HPDE6-E6E7 (cell line): ENCODE data around the gene GKN1.

Source experiments
- DNase-seq: peaks from one replicate; pipeline ENCODE4 v3.0.0; 2011; ENCODE audit warnings: missing footprints; ENCODE audit errors: extremely low spot score

GKN1 gene

DNA sequence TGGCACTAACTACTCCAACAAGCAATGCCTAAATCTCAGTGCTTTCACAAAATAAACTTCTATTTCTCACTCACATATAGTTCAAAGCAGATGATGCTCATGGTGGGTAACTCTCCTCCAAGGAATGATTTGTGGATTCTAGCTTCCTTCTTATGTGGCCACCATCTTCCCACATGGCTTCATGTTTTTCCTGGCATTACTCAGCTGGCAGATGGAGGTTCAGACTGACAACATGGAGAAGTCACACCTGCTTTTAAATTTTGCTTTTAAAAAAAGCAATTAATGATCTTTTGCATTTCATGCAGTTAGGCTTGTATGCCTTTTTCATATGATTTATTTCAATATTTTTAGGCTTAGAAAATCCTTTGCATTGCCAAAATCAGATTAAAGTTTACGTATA is 15.4 kb upstream of the GKN1 start:
- no peak for DNase-seq

DNA sequence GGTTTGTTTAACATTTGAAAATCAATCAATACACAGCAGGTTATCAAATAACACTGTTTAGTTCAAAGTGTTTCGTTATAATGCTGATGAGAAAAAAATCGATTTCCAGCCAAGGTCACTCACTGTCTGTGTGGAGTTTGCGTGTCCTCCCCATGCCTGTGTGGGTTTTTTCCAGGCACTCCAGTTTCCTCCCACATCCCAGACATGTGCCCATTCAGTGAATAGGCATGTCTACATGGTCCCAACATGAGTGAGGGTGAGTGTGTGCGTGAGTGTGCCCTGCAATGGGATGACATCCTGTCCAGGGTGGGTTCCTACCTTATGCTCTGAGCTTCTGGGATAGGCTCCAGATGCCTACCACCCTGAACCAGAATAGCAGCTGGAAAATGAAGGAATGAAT is 13.1 kb upstream of the GKN1 start:
- DNase-seq = no peak

DNA sequence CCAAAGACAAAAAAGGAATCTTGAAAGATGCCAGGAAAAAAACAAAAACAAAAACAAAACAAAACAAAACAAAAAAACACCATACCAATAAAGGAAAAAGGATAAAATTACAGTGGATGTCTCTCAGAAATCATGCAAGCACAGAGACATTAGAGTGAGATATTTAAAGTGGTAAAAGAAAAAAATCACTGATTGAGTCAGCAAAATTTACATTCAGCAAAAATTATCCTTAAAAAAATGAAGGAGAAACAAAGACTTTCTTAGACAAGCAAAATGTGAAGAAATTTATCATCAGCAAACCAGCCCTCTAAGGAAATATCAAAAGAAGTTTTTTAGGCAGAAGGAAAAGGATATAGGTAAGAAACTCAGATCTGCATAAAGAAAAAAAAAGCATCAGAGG is 10.2 kb upstream of the GKN1 start:
- no peak for DNase-seq

DNA sequence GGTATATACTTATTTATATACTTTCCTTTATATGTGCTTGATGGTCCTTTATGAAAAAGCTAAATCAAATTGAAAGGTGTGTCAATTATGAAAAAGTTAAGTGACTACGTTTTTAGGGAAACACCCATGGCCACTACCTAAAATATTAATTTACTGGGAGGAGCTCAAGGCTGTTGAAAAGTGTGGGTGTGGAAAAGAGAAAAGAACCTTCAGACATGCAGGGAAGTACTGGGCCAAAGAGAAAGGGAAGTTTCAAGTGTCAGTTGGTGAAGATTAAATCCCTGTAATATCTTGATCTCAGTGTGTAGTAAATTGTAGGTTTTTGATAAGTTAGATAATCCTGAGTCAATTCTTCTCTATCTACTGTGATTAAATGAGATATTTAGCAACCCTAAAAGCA is 6.2 kb upstream of the GKN1 start:
- no peak for DNase-seq

DNA sequence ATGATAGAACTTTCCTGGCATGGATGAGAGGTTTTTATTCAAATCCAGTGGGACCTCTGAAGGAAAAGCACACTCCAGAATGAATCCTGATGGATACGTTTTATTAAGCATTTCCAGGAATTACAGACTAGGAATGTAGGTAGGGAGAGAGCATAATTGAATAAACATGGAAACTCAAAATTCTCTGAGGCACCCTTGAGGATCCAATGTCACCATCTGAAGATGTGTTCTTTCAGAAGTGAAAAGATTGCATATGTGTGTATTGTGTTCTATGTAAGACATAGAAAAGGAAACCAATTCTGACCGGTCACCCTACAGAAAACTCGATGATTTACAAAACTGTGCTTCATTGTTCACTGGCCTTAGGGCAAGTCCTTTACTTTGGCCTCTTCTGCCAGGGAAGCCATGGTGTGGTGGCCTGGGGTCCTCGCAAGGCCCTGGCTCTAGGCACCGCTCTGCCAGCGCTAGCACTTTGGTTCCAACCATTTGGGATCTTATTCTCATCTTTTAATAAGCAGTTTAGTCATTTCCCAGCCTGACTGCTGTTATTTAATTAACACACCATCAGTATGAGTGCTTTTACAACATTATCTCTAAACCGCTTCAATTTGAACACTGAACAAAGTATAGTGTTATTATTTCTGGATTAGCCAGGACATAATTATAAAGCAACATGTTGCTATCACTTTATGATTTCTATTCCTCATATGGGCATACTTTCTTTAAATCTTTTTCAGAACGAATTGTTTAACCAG is 4.5 kb upstream of the GKN1 start:
- DNase-seq = no peak

DNA sequence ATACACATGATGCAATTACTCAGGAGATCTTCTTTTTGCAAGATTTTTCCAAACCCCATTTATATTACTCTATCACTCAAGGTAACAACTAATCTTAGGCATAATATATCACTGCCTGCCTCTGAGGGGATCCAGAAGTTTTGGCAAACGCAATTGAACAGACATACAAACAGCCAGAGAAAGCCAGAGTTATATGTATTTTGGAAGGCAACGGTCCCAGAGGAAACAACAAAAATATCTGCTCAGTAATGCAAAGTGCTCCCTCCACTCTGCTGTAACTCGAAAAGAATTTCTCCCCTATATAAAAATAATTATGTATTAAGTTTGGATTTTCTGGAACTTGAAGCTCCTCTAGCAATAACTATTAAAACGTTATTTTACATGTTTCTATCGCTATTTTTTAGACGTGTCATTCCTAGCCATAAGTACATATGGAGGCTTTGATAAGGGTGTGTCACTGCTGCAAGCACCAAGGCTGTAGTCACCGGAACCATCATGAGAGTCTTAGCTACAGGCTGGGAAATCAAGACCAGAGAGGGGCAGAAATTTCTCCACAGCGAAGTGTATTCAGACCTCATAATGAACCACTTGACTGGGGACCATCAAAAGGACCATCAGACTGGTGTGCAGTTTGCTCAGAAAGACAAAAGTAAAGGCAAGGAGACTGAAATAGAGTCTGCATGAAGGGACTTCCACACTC is 3.7 kb upstream of the GKN1 start:
- no peak for DNase-seq

DNA sequence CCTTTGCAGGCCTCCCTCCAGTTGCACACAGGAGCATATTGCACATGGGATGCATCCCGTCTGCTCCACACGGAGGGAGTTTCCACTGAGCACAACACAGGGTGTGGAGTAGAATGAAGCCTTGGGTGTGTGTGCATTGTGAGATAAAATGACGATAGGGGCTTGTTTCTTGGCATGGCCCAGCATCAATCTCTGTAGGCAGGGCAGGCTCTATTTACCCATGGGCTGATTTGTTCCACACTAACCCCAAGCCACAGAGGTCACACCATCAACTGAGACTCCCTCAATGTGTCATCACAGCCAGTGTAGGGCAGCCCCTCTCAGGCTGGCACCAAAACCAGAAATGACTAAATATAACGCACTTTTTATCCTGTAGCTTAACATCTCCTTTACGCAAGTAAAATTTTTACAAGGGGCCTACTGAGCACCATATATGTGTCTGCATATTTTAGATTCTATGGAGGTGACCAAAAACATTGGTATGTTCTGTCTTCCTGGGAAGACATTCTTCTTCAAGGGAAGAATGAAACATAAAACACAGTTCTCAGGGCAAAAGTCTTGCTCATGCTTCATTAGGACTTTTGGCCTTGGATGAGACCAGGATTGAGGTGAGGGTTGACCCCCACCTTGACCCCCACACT is 2.7 kb upstream of the GKN1 start:
- DNase-seq = no peak

DNA sequence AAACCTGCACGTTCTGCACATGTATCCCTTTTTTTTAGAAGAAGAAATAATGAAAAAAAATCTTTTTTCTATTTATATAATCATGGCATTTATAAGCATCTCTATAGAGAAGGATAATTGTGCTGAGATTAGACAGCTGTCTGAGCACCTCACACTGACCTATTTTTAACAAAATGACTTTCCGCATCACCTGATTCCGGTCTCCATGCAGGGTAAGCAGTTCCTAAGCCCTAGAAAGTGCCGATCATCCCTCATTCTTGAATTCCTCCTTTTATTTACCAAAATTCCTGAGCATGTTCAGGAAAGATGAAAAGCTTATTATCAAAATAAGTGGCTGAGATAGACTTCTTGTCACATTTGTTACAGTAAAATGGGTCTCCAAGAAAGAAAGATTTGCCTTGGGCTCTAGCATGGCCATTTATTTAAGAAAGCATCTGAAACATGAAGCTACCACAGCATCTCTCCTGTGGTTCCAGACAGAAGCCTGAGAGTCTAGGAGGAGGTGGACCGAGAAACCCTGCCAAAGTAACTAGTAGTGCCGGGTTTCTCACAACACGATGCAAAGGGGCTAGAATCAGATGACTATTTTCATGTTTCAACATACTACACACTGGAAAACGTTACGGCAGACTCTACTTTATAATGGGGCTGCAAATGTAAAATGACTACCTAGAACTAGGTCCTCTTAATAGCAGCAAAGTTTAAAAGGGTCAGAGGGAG is 670 bp downstream of the GKN1 start:
- no peak for DNase-seq

DNA sequence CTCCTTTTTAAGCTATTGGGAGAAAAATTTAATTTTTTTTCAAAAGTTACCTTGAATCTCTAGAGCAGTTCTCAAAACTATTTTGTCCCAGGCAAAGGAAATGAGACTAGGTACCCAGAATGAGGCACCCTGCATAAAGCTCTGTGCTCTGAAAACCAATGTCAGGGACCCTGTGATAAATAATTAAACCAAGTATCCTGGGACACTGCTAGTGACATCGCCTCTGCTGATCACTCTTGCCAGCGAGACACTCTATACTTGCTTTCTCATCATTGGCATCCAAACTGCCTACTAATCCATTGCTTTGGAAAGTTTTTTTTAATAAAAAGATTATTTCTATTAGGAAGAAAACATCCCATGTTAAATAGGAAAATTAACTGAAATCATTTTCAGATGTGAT is 1.4 kb downstream of the GKN1 start:
- no peak for DNase-seq

DNA sequence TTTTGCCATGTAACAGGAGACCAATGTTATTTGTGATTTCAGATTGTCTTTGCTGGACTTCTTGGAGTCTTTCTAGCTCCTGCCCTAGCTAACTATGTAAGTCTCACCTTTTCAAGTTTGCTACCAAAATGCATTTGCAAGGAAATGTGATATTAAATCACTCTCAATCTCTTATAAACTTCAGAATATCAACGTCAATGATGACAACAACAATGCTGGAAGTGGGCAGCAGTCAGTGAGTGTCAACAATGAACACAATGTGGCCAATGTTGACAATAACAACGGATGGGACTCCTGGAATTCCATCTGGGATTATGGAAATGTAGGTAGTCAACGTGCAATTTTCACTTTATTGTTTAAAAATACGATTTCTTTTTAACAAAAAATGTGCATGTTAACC is 3.0 kb downstream of the GKN1 start:
- DNase-seq = no peak

DNA sequence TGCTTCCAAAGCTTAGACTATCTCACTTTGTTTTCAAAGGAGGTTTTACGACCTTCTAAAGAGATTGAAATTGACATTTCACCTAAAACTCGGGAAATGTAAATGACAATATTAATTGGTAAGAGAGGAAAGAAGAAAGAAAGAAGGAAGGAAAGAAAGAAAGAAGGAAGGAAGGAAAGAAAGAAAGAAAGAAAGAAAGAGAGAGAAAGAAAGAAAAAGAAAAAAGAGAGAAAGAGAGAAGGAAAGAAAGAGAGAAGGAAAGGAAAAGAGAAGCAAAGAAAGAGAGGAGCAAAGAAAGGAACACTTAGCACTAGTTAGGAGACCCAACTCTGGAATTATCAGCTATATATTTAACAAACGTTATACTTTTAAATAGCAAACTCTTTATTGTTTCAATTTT is 3.7 kb downstream of the GKN1 start:
- no peak for DNase-seq

DNA sequence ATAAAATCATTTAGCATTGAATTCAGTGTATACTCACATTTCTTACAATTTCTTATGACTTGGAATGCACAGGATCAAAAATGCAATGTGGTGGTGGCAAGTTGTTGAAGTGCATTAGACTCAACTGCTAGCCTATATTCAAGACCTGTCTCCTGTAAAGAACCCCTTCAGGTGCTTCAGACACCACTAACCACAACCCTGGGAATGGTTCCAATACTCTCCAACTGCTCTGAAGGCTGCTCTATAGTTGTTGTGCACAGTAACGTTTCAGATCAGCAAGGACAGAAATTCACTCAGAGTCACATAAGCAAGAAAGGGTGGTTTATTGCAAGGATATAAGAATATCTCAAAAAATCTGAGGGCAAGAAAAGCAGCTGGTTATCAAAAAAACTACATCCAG is 6.5 kb downstream of the GKN1 start:
- DNase-seq = no peak

DNA sequence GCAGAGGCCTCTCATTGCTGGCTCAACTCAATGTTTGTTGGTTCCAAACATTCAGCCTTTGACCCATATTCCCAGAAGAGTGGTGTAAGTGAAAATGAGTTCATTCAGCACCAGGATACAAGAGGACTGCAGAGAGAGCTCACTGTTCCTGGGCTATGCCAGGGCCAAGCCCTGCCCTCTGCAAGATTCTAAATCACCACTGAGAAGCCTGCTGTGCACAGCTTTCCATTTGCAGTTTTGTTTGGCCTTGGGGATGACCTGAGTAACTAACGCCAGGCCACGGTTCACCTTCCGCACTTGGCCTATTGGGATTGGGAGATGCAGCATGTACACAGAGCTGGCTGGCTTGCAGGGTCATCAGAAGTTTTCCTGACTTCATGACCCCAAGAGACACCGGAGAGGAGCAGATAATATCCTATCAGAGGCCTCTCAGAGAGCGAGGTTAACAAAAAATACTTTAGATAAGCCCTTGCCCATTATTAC is 12.6 kb downstream of the GKN1 start:
- DNase-seq = no peak

DNA sequence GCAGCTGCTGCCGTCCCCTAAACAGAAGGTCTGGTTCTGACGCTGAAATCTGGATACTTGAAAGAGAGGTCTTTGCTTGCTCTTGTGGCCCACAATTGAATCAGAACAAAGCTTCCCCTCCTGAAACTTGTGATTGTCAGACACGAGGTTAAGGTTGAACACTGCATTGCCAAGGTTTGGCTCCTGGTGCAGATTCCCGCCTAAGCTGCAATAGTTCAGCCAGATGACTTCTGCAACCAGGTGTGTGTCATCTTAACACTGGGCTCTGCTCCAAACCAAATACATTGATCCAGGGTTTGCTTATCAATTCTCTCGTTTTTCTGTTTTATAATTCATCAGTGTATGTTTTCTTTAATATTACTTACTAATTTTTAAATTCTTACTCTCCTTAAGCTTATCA is 14.6 kb downstream of the GKN1 start:
- DNase-seq = no peak

DNA sequence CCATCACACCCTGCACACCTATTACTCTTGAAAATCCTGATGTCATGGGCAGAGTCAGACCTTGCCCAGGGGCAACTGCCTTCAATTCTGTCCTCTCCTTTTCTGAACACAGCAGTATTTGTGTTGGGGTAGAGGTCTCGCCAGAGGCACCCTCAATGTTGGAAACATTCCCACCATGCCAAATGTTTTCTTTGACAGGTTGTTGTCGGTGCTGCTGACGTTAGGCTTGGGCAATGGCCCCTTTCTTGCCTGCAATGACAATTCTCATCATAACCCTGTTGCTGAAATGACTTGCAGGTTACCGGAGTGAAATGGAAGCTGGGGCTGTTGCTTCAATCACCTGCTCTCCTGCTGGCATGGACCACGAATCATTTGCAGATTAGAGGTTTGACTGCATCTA is 17.9 kb downstream of the GKN1 start:
- DNase-seq = no peak

DNA sequence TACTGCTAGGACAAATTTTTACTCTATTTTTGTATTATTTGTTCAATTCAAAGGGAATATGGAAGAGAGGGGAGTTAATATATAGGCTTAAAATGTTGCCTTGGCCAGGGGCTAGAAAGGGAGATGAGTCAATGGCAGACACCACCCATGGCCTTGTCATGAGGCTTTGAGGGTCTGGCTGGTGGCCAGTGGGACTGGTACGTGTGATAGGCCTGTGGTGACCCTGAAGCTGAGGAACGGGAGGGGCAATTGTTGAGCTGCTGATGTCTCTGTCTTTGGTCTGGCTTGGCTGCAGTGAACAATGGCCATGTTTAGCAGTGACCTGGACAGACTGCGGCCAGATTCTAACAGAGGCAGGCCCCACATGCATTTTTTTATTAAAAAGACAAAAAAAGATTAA is 18.5 kb downstream of the GKN1 start:
- DNase-seq = no peak

DNA sequence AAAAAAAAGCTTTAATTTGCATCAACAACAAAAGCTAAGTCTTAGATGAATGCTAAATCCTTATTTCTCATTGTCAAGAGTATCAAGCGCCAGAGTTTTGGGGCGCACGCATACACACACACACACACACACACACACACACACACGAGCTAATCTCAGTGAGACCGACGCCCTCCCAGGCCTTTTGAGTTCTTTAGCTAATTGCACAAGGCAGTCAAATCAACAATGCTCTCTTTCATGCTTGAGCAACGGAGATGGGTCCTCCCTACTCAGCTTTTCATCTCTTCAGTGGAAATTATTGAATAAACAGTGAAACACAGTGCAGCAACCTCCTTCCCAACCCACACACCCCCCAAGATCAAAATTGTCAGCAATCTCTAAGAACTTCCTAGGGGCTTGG is 19.2 kb downstream of the GKN1 start:
- DNase-seq = no peak

DNA sequence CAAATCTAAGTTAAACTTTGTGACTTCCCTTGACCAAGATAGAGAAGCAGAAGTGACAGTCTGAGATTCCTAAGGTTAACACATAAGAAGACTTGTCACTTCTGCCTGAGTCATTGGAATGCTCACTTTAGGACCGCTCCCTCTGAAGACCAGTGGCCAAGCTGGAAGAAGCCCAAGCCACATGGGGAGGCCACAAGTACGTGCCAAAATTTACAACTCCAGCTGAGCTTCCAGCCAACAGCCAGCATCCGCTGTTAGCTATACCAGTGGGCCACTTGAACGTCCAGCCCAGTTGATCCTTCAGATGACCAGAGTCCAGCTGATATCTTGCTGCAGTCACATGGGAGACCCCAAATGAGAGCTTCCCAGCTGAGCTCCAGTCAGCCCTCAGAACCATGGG is 20.4 kb downstream of the GKN1 start:
- DNase-seq = no peak

DNA sequence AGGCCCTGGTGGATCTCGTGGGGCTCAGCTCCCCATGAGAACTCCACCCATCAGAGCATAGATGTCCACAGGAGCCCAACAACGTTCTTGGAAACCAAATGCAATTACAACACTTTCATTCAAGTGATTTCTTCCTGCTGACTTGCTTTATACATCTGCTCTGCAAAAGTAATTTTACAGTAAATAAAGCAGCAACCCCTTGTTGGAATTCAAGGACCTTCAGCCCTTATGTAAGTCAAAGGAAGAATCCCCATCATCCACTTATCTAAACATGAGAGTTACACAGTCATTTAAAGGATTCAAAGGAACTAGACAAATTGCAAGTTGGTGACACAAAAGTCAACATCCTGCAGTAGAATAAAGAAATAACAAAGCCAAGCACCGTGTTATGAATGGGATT is 21.5 kb downstream of the GKN1 start:
- DNase-seq = no peak

DNA sequence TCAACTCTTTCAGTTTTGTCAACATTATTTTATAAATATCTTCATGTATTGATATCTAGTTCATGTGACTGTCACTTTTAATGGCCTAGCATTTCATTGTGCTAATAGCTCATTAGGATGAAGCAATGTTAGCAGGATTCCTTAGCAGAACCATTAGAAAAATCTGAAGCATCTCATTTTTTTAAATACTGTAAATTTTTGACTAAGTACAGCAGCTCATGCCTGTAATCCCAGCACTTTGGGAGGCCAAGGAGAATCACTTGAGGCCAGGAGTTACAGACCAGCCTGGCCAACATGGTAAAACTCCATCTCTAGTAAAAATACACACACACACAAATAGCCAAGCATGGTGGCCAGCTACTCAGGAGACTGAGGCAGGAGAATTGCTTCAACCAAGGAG is 23.0 kb downstream of the GKN1 start:
- DNase-seq = no peak

DNA sequence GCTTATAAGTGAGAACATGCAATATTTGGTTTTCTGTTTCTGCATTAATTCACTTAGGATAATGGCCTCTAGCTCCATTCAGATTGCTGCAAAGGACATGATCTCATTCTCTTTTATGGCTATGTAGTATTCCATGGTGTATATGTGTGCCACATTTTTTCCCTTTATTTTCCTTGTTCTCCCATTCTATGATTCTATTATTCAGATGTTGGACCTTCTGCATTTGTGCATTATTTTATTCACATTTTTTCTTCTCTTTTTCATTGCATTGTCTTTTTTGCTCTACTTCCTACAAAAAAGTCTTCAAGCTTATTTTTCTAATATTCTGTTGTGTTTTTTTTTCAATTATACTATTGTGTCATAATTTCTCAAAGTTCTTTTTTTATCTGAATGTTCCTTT is 27.4 kb downstream of the GKN1 start:
- DNase-seq = no peak

DNA sequence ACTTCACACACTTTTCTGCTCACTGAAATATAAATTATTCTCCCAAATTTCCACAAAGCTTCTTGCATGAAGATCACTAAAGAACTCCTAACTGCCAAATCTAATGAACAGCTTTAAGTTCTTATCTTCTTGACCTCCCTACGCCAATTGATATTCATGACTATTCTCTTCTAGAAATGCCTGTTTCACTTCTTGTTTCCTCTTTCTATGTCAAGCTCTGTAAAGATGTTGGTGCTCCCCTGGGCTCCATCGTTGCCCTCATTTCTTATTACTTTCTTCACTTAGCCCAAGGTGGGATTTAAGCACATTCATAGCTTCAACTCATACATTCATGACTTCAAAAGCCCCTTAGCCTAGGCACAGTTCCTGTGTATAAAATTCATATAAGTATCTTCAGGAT is 29.3 kb downstream of the GKN1 start:
- no peak for DNase-seq

DNA sequence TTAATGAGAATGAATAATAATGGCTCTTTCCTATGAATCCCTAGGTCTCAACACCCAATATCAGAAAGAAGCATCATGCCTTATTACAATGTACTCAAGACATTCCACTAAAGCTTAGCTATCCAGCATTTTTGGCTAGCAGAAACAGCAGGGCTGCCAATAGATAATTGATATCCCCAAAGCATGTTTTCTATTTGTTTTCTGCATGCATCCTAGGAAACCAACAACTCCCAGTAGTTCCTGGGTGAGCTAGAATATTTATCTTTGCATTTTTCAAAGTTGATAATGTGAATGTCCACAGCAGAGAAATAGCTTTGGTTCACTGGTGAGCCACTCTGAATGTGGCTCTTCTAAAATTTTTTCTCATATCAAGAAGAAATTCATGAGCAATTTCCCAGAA is 32.7 kb downstream of the GKN1 start:
- no peak for DNase-seq
